H1 (cell line): ENCODE measurements around the gene PRRT1B. TPM values are rescaled to one million over a fixed set of nuclear protein-coding genes. Genes with fewer than 3 reads are reported as not detected.

Experiments used
- BACH1 ChIP-seq: IDR thresholded peaks from 2 replicates; pipeline ENCODE4 v1.6.1; 2012; ENCODE audit warnings: low read length, improper control_type of control experiment
- CHD1 ChIP-seq: IDR thresholded peaks from 2 replicates; pipeline ENCODE4 v1.6.1; 2012; ENCODE audit warnings: low read depth, low read length, improper control_type of control experiment
- CTBP2 ChIP-seq: IDR thresholded peaks from 2 replicates; pipeline ENCODE4 v1.7.0; 2011; ENCODE audit warnings: borderline replicate concordance, mild to moderate bottlenecking, moderate library complexity, mixed read lengths, low read length; ENCODE audit not compliant: insufficient read depth, insufficient read length
- FOSL1 ChIP-seq: IDR thresholded peaks from 2 replicates; pipeline ENCODE4 v1.6.1; 2011; ENCODE audit warnings: mild to moderate bottlenecking, low read depth, low read length, moderate library complexity; ENCODE audit not compliant: insufficient read depth
- GABPA ChIP-seq: IDR thresholded peaks from 2 replicates; pipeline ENCODE4 v1.6.1; 2011; ENCODE audit warnings: mild to moderate bottlenecking, low read length, moderate library complexity, borderline replicate concordance; ENCODE audit not compliant: insufficient read depth
- HDAC6 ChIP-seq: IDR thresholded peaks from one replicate; pipeline ENCODE4 v1.7.1; 2012; ENCODE audit warnings: low read depth, mild to moderate bottlenecking, inconsistent platforms, low read length, moderate library complexity
- KDM4A ChIP-seq: IDR thresholded peaks from one replicate; pipeline ENCODE4 v1.7.1; 2012; ENCODE audit warnings: low read depth, mild to moderate bottlenecking, moderate library complexity, low read length, inconsistent platforms; ENCODE audit not compliant: severe bottlenecking
- NANOG ChIP-seq: IDR thresholded peaks from 2 replicates; pipeline ENCODE4 v1.6.1; 2011; ENCODE audit warnings: low read length, low read depth, mild to moderate bottlenecking, inconsistent platforms; ENCODE audit not compliant: insufficient read depth, poor library complexity, severe bottlenecking
- PHF8 ChIP-seq: fragments of 200-600 bp; sonication (generic); conservative IDR thresholded peaks from 2 replicates; pipeline ENCODE4 v1.7.1; 2012; ENCODE audit warnings: low read depth, mild to moderate bottlenecking, inconsistent platforms, low read length, moderate library complexity
- POLR2A ChIP-seq, 2 experiments: IDR thresholded peaks; 1 replicate in 1 of 2; 2 replicates in 1 of 2; pipeline ENCODE4 v1.6.1; 2011; ENCODE audit warnings: low read depth in 2 of 2, low read length in 2 of 2, mild to moderate bottlenecking in 2 of 2; ENCODE audit errors: control extremely low read depth in 1 of 2
- RBBP5 ChIP-seq: IDR thresholded peaks from 2 replicates; pipeline ENCODE4 v1.7.1; 2012; ENCODE audit warnings: low read depth, mild to moderate bottlenecking, inconsistent platforms, low read length, moderate library complexity, borderline replicate concordance
- RNF2 ChIP-seq: fragments of 200-900, 300-1000 bp; sonication (generic); IDR thresholded peaks from 2 replicates; pipeline ENCODE4 v1.7.1; 2016; ENCODE audit warnings: borderline replicate concordance, low read depth, mild to moderate bottlenecking, antibody characterized with exemption, low read length; ENCODE audit not compliant: poor library complexity, severe bottlenecking; ENCODE audit errors: missing control alignments
- RXRA ChIP-seq: IDR thresholded peaks from 2 replicates; pipeline ENCODE4 v1.6.1; 2011; ENCODE audit warnings: low read depth, mild to moderate bottlenecking, low read length, moderate library complexity; ENCODE audit not compliant: insufficient read depth
- SAP30 ChIP-seq: fragments of 300-600 bp; sonication (generic); IDR thresholded peaks from 2 replicates; pipeline ENCODE4 v1.7.1; 2012; ENCODE audit warnings: low read length, moderate library complexity, mild to moderate bottlenecking, inconsistent platforms; ENCODE audit not compliant: insufficient read depth, insufficient replicate concordance
- SIN3A ChIP-seq, 2 experiments: IDR thresholded peaks in 1 of 2; conservative IDR thresholded peaks in 1 of 2; 2 replicates each; pipeline ENCODE4 v1.6.1; 2011 to 2012; ENCODE audit warnings: low read length in 2 of 2, improper control_type of control experiment in 1 of 2, low read depth in 1 of 2, mild to moderate bottlenecking in 1 of 2
- SRF ChIP-seq: IDR thresholded peaks from 2 replicates; pipeline ENCODE4 v1.6.1; 2011; ENCODE audit warnings: mild to moderate bottlenecking, low read depth, low read length, moderate library complexity
- SUZ12 ChIP-seq: fragments of 200-600 bp; sonication (generic); IDR thresholded peaks from 2 replicates; pipeline ENCODE4 v1.6.1; 2012; ENCODE audit warnings: mild to moderate bottlenecking, inconsistent platforms, low read length, moderate library complexity, mixed read lengths
- TEAD4 ChIP-seq: IDR thresholded peaks from 2 replicates; pipeline ENCODE4 v1.6.1; 2012; ENCODE audit warnings: low read depth, low read length, inconsistent platforms, mixed read lengths
- ZNF274 ChIP-seq: IDR thresholded peaks from 2 replicates; pipeline ENCODE4 v1.7.0; 2012; ENCODE audit warnings: low read length, borderline replicate concordance; ENCODE audit errors: extremely low read depth
- polyA plus RNA-seq, 7 experiments: library from polyadenylated mRNA; depleted of rRNA in 3 of 7; stranded (reverse) in 5 of 7; unstranded in 2 of 7; fragments of >200 nt in 5 of 7; fragments of 200-250 nt in 2 of 7; gene quantifications; 1 replicate in 5 of 7; 2 replicates in 1 of 7; 4 replicates in 1 of 7; pipeline versions ENCODE4 v1.2.1 to v1.2.3, GENCODE V29; 2011 to 2013; ENCODE audit warnings: missing spikeins in 2 of 7, mixed read lengths in 2 of 7
- total RNA-seq: library from RNA; stranded (reverse); fragmentation: NEBNext Ultra II Directional; extraction: Animal tissue kit (Norgen Biotek cat#: 25700); gene quantifications from 2 replicates; pipeline ENCODE4 v1.2.1, GENCODE V29; 2021
- TF ChIP-seq, protein P1 (sequence below): IDR thresholded peaks from 2 replicates; pipeline ENCODE4 v1.6.1; 2012; ENCODE audit warnings: low read length, inconsistent platforms

Gene PRRT1B
- total and polyA plus RNA-seq, 2 of the 8 experiments (the other 6 are each of a cell fraction or from before 2014, with no cell fraction given), result 0.30 to 1.2 TPM

DNA sequence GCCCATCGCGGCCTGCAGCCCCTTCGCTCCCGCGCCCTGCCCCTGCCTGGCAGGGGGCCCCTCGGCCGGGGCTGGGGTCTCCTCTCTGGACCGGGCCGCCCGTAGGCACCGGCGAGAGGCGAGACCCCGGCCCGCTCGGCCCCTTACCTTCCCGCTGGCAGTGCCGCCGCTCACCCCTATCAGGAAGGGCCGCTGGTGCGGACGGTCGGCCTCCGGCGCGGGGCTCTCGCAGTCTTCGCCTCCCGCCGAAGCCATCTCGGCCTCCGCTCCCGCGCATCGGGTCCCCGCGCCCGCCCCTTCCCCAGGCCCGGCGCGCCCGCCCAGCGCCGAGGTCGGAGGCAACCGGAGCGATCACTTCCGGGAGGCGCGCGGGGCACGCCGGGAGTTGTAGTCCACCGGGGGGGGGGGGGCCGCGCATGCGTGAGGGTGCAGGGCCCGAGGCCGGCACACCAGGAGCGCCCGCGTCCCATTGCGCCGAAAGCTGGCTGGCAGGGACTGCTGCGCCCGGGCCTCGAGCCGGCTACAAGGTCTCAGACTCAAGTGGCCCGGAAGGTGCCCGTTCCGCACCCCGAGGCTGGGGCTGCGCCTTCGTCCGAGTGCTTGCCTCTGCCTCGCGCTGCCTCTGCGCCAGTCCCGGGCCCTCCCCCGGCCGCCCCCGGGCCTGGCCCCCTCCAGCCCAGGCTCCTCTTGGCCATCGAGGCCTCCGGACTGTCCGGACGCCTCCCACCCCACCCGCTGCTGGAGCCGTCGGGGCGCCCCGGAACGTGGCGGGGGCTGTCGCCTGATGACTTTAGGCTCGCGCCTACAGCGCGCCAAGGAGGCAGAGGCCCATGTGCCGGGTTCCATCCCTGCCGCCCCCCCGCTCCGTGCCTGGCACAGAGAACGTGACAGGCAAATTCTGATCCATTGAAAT lies 14.1 kb upstream of the PRRT1B start, which contains the start of gene UCK1 (continued):
- no peak for TF ChIP-seq CHD1
- no peak for TF ChIP-seq ZNF274
- TF ChIP-seq SAP30, result no peak
- TF ChIP-seq POLR2A (IDR thresholded peaks at IDR 0.05; ENCODE audit: control extremely low read depth in 1 of 2, low read depth in 2 of 2, low read length in 2 of 2), result peak in 1 of 2 experiments; percentile 72; a peak in 2 of 3 replicates
- TF ChIP-seq SUZ12, result no peak
- no peak for TF ChIP-seq SIN3A (conservative IDR thresholded peaks at IDR 0.05 in 1 of 2, IDR thresholded peaks at IDR 0.05 in 1 of 2; ENCODE audit: low read depth in 1 of 2, low read length in 2 of 2)
- peak; percentile 98 for TF ChIP-seq NANOG
- no peak for TF ChIP-seq KDM4A
- TF ChIP-seq, protein P1, sequence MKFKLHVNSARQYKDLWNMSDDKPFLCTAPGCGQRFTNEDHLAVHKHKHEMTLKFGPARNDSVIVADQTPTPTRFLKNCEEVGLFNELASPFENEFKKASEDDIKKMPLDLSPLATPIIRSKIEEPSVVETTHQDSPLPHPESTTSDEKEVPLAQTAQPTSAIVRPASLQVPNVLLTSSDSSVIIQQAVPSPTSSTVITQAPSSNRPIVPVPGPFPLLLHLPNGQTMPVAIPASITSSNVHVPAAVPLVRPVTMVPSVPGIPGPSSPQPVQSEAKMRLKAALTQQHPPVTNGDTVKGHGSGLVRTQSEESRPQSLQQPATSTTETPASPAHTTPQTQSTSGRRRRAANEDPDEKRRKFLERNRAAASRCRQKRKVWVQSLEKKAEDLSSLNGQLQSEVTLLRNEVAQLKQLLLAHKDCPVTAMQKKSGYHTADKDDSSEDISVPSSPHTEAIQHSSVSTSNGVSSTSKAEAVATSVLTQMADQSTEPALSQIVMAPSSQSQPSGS, result no peak
- no peak for TF ChIP-seq RBBP5
- peak; percentile 83; the same call in 1 of the 2 replicates for TF ChIP-seq PHF8
- TF ChIP-seq BACH1, result no peak
- no peak for TF ChIP-seq RXRA
- TF ChIP-seq CTBP2, result no peak
- no peak for TF ChIP-seq FOSL1
- TF ChIP-seq HDAC6, result no peak
- no peak for TF ChIP-seq SRF
- TF ChIP-seq RNF2, result no peak
- TF ChIP-seq TEAD4, result no peak
- peak; percentile 86 for TF ChIP-seq GABPA
